HFF-Myc (cell line): ENCODE results near the gene ACP4.

Experiments
- DNase-seq: peaks from one replicate; pipeline ENCODE4 v3.0.0-alpha.2; 2011; ENCODE audit warnings: low read depth; ENCODE audit errors: extremely low read depth
- H3K4me3 ChIP-seq: replicated peaks from 2 replicates; pipeline ENCODE4 v1.5.1; 2011; ENCODE audit warnings: low read depth, mild to moderate bottlenecking, control low read depth, low read length
- TF ChIP-seq, protein P1 (sequence below): IDR thresholded peaks from 2 replicates; pipeline ENCODE4 v1.5.1; 2012; ENCODE audit warnings: mild to moderate bottlenecking, low read depth, low read length, control low read depth; ENCODE audit errors: missing control alignments

ACP4 gene

DNA sequence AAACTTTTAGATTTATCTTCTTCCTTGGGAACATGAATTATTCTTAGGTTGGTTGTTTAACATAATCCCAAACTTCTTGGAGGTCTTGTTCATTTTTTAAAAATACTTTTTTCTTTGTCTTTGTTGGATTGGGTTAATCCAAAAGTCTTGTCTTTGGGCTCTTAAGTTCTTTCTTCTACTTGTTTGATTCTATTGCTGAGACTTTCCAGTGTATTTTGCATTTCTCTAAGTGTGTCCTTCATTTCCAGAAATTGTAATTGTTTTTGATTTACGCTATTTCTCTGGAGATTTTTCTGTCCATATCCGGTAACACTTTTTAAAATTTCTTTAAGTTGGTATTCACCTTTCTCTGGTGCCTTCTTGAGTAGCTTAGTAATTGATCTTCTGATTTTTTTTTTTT is 53.0 kb downstream of the ACP4 start:
- TF ChIP-seq, protein P1, sequence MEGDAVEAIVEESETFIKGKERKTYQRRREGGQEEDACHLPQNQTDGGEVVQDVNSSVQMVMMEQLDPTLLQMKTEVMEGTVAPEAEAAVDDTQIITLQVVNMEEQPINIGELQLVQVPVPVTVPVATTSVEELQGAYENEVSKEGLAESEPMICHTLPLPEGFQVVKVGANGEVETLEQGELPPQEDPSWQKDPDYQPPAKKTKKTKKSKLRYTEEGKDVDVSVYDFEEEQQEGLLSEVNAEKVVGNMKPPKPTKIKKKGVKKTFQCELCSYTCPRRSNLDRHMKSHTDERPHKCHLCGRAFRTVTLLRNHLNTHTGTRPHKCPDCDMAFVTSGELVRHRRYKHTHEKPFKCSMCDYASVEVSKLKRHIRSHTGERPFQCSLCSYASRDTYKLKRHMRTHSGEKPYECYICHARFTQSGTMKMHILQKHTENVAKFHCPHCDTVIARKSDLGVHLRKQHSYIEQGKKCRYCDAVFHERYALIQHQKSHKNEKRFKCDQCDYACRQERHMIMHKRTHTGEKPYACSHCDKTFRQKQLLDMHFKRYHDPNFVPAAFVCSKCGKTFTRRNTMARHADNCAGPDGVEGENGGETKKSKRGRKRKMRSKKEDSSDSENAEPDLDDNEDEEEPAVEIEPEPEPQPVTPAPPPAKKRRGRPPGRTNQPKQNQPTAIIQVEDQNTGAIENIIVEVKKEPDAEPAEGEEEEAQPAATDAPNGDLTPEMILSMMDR, result no peak
- DNase-seq, result no peak
- no peak overlapping the region for H3K4me3 ChIP-seq

DNA sequence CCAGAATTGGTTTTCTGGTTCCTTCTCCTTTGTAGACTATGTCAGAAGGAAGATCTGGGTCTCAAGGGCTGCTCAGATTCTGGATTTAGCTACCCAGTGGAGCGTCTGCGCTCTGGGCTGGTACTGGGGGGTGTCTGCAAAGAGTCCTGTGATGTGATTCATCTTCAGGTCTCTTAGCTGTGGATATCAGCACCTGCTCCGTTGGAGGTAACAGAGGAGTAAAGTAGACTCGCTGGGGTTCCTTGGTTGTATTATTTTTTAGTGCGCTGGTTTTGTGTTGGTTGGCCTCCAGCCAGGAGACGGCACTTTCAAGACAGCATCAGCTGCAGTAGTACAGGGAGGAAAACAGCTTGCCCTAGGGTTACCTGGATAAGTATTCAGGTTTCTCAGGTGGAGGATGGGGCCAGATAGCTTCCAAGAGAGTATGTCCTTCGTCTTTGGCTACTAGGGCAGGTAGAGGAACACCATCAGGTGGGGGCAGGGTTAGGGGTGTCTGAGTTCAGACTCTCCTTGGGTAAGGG is 53.5 kb downstream of the ACP4 start:
- TF ChIP-seq, protein P1, result no peak
- DNase-seq, result no peak

DNA sequence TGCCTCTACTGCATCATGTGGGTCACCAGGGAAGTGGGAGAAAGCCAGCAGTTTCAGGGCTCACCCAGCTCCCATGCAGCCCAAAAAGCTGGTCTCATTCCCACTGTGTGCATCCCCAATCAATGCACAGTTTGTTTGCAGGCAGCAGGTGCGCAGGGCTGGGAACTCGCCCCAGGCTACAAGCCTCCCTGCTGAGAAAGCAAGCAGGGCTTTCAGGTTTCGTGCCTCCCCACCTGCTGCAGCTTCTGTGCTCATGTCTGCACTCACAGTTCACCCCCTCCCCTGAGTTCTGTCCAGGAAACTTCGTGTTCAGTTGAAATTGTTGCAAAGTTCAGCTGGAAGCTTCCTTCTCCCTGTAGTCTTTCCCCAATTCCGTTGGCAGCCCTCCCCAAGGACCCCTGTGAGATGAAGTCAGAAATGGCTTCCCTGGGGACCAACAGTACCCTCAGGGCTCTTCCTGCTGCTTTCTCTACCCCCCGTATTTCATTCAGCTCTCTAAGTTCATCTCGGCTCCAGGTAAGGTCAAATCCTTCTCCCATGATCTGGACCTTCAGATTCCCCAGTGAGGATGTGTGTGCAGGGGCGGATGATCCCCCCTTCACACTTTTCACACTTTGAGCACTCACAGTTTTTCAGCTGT is 54.2 kb downstream of the ACP4 start:
- H3K4me3 ChIP-seq, result no peak overlapping the region
- no peak for DNase-seq
- TF ChIP-seq, protein P1, result no peak

More for the DNA sequence above, 53.5 kb downstream of the ACP4 start:
- H3K4me3 ChIP-seq, result no peak overlapping the region
